Measurements from ENCODE around the gene CTNNAL1.
"Not testable (repeated sequence)": the region's sequence is repeated elsewhere in the genome, so short reads cannot be mapped to it uniquely, and the experiment has no call there.

Gene CTNNAL1, protein sequence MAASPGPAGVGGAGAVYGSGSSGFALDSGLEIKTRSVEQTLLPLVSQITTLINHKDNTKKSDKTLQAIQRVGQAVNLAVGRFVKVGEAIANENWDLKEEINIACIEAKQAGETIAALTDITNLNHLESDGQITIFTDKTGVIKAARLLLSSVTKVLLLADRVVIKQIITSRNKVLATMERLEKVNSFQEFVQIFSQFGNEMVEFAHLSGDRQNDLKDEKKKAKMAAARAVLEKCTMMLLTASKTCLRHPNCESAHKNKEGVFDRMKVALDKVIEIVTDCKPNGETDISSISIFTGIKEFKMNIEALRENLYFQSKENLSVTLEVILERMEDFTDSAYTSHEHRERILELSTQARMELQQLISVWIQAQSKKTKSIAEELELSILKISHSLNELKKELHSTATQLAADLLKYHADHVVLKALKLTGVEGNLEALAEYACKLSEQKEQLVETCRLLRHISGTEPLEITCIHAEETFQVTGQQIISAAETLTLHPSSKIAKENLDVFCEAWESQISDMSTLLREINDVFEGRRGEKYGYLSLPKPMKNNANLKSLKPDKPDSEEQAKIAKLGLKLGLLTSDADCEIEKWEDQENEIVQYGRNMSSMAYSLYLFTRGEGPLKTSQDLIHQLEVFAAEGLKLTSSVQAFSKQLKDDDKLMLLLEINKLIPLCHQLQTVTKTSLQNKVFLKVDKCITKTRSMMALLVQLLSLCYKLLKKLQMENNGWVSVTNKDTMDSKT

DNA sequence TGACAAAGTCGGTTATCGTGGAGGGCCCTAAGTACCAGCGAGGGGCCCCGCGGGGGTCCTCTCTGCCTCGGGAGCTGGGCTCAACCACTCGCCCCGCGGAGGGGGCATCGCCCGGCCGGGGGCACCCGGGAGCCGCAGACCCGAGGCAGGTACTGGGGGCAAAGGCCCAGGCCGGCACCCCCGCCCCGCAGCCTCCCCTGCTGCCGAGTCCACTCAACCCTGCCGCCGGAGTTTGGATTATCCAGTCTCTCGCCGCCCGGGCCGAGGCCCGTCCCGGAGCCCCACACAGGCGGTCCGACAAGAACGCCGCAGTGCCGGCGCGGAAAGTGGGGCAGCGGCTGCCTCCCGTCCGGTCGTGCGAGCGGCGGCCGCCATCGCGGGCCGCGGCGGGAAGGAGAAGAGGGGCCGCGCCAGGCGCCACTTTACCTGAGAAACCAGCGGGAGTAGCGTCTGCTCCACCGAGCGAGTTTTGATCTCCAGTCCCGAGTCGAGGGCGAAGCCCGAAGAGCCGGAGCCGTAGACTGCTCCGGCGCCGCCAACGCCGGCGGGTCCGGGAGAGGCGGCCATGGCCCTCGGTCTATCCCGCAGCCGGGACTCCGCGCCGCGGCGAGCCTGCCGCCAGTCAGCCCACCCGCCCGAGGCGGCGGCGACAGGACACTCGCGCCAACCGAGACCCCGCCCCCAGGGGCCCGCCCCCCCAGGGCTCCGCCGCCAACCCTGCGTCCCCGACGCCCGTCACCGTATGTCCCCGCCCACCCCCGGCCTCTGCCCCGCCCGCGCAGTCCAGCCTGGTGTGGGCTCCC lies at the start of gene CTNNAL1:
Gene CTNNAL1 (minus strand): TSS at position 624 of the 803 bp plus-strand sequence. CDS start 57 bp downstream, at position 567.
- DNase-seq, result no peak

DNA sequence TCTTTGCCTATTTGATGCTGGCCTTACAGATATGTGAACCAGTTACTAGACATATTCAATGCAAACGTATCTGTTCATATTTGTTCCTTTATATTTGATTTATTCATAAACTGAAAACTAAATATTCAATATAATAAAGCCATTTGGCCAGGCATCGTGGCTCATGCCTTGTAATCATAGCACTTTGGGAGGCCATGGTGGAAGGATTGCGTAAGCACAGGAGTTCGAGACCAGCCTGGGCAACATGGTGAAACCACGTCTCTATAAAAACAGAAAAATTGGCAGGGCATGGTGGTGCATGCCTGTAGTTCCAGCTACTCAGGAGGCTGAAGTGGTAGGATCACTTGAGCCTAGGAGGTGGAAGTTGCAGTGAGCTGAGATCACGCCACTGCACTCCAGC lies 49.2 kb upstream of the CTNNAL1 start:
- DNase-seq, result no peak

DNA sequence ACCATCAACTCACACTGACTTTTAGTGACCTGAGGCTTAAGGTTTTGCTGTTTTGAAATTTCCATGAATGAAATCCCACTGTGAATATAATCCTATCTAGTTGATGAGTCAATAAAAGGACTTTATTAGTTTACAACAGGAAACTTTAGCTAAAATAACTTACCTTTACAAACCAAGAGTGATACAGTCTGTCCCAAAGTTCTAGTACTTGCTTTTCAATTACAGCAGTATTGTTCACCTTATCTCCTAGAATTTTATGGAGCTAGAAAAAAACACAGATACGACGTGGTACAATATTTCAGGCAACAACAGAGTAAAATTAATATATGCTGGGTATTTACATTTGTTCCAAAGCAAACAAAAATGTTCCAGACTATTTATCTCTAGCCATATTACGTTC lies 46.9 kb upstream of the CTNNAL1 start:
- DNase-seq, result no peak

DNA sequence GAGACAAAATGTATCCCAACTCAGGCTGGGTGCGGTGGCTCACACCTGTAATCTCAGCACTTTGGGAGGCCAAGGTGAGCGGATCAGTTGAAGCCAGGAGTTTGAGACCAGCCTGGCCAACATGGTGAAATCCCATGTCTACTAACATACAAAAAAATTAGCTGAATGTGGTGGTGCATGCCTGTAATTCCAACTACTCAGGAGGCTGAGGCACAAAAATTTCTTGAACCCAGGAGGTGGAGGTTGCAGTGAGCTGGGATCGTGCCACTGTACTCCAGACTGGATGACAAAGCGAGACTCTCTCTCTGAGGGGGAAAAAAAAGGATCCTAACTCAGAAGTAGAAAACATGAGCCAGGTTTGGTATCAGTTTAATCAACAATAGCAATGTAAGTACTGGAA lies 39.8 kb upstream of the CTNNAL1 start:
- DNase-seq, result not testable (repeated sequence)

DNA sequence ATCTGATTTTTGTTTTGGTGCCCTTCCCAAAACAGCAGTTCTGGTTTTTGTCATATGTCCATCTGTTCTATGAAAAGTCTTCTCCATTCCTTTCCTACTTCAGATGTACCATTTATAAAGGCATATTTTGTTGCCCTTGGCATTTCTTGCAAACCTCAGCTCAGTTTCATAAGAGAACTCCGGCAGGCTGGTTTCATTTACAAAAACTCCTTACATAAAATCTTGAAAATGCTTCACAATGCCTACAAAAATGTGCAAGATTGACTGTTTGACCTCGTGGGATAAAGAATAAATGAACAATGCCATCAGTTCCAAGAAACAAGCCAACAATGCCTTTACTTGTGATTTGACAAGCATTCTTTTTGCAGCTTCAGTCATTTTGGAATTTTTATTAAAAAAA lies 39.1 kb upstream of the CTNNAL1 start:
- no peak for DNase-seq

DNA sequence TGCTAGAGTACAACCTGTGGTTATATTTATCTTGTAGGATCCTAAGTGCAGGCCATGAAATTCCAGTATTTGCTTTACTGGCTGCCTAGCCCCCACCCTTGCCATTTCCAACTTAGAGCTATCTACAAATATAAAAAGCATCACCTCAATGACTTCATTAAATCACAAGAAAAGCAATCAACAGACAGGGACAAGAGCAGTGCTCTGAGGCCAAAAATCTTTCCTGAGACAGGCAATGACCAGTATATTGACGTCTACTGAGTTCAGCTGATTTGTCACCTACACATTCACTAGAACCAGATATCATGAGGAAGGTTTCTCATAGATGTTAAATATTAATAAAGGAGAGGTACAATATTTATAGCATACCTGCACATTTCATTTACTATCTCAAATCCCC lies 38.4 kb upstream of the CTNNAL1 start:
- DNase-seq, result no peak

DNA sequence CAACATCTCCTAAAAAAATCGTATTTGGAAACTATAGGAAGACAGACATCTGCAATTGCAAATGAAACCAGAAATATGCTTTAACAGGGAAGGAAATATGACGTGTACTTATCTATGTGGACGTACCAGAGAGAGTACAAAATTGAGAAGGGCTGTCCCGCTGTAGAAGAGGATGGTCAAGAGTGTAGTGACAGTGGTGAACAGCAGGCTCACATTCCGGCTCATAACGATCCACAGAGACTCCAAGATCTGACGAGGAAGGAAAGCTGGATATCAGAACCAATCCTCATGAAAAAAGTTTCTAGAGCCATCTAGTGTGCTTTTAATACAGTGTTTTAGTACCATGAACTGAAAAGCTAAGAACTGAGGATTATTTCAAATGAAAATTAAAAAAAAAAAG lies 37.1 kb upstream of the CTNNAL1 start:
- DNase-seq, result no peak

DNA sequence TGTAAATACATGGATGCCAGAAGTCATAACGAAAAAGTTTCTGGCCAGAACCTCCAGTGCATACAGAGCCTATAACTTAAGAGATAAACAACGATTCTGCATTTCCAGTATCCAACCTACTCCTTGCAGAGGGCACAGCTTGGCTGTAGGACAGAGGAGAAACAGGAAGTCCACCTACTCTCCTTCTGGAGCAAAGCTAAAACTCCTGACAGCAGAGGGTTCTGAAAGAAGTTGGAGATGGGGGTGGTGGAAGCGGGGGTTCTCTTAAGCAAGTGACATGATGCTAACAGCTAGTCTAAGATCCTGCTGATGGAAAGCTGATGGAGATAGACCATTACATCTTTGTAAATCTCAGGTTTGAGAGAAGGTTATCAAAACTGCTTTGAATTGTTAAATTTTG lies 35.5 kb upstream of the CTNNAL1 start:
- DNase-seq, result no peak

DNA sequence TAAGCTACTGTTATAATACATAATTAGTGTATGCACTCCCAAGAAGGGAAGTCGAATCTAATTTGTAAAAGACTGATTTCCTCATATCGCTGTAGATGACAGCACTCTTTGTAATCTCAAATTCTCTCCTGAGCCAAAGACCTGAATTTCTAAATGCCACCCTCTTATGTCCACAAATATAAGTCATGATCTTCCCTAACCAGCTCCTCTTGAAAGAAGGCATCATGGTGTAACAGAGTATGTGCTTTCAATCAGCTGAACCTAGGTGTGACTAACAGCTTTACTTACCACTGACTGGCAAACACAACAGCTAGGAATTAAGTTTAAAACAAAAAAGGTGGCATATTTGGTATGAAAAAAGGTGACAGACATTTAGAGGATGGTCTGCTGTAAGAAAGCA lies 34.0 kb upstream of the CTNNAL1 start:
- DNase-seq, result no peak

DNA sequence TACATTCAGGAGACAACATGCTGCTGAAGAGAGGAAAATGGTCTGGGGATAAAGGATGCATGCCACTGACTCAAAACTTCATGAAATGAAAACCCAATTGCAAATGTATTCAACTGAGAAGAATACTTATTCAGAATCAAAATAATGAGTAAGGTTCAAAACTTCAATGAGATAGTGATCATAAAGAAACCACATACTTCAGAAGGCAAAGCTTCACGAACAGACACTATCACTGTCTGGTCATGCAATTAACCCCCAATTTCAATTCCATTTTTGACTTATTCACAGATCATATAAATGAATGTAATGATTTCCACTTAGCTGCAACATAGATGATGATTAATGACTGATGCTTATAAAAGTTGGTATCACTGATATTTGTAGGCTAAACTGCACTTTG lies 33.0 kb upstream of the CTNNAL1 start:
- DNase-seq, result no peak

DNA sequence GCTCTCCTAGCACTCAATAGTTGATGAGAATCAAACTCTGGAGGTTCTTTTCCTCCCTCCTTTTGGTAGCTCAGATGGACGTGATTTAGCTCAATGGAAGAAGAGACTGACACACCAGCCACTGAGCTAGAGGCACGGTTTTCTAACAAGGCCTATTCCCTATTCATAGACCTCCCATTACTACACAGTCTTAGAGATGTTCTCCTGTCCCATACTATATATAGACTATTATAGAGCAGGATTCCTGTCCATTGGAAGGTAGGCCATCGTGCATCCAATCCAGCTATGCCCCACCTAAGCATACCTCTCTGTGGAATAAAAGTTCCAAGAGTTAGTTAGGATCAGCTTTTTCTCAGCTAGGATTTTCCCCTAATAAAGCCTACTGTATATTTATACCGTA lies 30.3 kb upstream of the CTNNAL1 start:
- no peak for DNase-seq

DNA sequence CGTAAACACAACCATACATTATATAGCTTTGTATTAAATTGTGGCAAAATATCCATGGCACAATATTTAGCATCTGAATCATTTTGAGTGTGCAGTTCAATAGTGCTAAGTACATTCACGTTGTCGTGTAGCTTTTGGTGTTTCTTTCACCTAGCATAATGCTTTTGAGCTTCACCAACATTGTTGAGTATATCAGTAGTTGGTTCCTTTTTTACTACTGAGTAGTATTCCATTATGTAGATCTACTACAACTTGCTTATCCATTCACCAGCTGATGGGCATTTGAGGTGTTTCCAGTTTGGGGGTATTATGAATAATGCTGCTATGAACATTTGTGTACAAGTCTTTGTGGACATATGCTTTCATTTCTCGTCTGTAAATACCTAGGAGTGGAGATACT lies 27.3 kb upstream of the CTNNAL1 start:
- no peak for DNase-seq

DNA sequence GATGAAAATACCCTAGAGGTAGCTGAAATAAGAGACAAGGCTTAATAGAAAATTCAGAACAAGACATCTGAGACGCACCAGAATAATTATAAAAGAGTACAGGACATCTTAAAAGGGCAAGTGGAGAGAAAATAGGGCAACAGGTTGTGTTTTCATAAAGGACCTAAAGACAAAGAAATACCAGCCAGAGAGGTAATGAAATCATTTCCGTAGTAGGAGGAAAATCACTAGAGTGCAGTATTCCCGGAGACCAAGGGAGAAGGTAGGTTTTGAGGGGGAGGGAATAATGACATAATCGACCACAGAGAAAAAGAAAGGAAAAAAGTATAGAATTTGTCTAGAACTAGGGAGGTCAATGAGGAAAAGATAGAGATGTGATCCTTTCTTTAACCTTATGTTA lies 26.2 kb upstream of the CTNNAL1 start:
- DNase-seq, result no peak

DNA sequence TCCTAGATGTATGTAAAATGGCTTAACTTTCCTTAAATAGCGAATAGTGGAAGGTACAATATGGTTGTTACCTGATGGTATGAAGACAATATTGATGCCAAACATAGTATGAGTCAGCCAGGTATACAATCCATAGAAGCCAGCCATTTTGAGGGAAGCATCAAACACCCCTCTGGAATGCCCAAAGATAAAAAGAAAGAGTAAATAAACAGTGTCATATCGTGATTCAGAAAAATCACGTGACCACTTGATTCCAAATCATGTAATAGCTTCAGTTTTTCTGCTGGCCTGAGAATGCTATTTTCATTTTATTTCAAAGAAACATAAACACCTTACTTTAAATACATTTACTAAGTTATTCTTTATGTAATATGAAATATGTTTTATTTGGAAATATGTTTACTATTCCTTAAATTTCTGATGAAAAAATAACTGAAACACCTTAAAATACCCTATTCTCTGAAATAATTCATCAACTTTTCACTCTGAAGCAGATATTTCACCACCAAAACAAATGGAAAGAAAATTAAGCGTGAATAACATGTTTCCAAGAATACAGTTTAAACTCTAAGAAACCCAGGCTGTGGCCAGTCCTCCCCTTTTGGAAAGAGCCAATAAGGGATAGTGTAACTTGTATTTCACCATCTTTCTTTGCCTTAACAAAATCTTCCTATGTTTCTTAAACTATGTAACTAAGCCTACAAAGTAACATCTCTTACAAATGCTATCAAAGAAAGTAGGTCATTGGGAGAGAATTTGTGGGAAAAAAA lies 24.8 kb upstream of the CTNNAL1 start:
- no peak for DNase-seq

DNA sequence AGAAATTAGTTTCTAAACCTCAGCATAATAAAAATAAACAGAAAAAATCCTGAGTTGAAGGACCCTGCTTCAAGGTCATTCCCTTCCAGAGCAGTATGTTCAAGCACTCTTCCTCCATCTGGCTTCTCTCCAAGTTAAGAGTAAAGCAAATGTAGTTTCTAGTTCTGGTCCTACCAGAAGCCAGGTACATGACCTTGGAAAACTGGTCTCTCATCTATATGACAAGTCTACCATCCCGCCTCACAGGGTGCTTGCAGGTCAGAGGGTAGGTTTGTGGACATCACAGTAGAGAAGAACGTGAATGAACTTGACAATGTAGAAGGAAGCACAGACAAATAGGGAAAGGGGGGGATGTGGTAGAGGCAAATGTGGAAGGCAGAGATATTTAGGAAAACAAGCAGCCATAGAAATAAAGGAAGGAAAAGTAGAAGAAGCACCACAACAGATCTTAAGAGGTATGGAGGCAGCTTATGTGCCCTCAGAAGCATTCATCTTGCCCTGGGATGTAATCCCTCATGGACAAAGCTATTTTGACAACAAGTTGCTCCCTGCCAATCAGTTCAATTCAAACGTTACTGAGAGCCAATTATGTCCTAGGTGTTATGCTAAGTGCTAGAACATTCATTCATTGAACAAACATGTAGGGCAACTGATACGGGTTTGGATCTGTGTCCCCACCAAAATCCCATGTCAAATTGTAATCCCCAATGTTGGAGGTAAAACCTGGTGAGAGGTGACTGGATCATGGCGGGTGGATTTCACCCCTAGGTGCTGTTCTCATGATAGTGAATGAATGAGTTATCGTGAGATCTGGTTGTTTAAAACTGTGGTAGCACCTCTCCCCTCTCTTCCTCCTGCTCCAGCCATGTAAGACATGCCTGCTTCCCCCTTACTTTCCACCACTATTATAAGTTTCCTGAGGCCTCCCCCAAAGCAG lies 23.7 kb upstream of the CTNNAL1 start:
- no peak for DNase-seq

DNA sequence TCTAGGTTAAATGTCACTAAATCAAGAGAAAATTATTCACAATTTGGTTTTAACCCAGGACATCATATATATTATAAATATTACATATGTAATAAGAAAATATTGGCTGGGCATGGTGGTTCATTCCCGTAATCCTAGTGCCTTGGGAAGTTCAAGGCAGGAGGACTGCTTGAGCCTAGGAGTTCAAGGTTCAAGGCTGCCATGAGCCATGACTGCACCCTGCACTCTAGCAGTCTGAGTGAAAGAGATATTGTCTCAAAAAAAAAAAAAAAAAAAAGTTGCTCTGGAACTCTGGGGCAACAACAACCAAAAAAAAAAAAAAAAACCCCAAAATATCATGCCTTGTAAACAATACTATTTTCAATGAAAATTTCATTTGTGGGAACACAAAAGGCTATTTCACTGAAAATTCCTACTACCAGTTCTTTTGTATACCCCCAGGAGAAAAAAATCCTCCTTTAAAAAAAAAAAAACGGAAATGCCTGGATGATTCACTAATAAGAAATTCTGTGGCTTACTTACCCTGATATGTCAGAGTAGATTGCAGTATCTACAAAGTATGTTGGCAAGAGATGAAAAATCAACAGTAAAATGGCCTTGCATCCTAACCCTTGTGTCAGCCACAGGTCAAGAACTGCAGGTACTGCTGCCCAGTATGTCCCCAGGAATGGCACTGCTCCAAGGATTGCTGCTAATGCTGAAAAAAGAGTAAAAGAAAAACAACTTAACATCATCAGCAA lies 22.6 kb upstream of the CTNNAL1 start:
- no peak for DNase-seq

DNA sequence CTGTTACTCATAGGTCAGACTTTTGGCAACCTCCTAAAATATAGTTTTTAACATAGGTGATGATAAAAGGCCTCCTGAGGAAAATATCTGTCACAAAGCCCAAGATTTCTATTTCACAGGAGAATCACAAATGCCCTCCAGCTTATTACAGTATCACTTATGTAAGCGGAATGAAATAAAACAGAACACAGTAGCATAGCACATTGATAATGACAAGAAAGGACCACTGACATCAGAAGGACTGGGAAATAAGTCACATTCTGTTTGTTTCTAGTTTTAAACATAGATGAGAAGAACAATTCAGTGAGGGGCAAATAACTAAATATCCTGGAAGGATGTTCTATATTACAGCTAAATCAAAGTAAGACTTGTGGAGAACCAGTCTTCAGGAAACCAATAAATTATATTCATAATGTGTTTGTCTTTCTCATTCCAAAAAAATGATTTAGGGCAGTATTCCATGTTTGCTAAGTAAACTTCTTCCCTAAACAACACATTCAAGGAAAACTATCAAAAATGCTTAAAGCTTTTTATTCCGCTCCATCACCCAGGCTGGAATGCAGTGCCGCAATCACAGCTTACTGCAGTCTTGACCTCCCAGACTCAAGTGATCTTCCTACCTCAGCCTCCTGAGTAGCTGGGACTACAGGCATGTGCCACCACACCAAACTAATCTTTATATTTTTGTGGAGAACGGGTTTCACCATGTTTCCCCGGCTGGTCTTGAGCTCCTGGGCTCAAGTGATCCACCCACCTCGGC lies 20.8 kb upstream of the CTNNAL1 start:
- DNase-seq, result no peak

DNA sequence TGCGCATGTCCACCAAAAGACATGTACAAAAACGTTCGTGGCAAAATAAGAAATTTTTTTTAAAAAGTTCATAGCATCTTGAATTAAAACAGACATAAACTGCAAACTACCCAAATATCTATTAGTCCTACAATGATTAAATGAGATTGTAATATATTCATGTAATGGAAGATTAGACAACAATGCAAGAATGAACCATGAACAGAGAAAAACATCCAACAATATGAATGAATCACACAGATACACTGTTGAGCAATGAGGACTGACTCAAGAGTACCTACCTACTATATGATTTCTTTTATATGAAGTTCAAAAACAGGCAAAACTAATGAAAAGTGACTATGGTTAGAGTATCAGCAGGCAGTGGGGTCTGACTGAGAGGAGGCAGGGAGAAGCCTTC lies 17.9 kb upstream of the CTNNAL1 start:
- DNase-seq, result no peak

DNA sequence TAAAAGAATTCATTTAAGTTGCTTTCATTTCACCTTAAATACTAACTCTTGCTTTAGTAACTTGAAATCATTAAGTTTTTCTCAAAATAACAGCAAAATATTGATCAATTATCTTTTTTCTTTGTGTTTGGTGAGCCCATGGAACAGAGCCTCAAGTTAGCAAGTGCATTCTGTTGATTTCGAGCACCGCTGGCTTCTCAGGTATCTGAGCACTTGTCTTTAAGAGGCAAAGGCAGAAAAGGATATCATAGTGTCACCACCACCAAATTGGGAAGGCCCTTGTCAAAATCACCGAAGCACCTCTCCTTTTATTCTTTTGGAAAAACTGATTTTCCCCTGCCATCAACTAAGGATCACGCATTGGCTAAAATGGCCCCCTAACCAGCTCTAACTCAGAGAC lies 17.1 kb upstream of the CTNNAL1 start:
- no peak for DNase-seq

DNA sequence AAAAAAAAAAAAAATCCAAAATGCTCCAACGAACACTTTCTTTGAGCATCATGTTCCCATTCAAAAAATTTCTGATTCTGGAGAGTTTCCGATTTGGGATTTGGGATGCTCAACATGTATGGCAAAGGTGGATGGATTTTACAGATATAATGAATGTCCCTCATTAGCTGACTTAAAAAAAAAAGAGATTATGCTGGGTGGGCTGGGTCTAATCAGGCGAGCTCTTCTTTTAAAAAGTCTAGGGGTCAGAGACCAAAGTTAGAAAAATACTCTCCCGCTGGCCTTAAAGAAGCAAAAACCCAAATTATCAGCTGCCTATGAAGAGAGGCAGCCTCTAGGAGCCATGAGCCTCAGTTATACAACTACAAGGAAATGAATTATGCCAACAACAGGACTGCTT lies 15.2 kb upstream of the CTNNAL1 start:
- DNase-seq, result no peak
